ENCODE data around the gene GOLGA8H.
"Not testable (repeated sequence)": the region's sequence is repeated elsewhere in the genome, so short reads cannot be mapped to it uniquely, and the experiment has no call there.

GOLGA8H gene, protein sequence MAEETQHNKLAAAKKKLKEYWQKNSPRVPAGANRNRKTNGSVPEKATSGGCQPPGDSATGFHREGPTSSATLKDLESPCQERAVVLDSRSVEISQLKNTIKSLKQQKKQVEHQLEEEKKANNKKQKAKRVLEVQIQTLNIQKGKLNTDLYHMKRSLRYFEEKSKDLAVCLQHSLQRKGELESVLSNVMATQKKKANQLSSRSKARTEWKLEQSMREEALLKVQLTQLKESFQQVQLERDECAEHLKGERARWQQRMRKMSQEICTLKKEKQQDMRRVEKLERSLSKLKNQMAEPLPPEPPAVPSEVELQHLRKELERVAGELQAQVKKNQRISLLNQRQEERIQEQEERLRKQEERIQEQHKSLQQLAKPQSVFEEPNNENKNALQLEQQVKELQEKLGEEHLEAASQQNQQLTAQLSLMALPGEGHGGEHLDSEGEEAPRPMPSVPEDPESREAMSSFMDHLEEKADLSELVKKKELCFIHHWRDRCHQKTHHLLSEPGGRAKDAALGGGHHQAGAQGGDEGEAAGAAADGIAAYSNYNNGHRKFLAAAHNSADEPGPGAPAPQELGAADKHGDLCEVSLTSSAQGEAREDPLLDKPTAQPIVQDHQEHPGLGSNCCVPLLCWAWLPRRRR

DNA sequence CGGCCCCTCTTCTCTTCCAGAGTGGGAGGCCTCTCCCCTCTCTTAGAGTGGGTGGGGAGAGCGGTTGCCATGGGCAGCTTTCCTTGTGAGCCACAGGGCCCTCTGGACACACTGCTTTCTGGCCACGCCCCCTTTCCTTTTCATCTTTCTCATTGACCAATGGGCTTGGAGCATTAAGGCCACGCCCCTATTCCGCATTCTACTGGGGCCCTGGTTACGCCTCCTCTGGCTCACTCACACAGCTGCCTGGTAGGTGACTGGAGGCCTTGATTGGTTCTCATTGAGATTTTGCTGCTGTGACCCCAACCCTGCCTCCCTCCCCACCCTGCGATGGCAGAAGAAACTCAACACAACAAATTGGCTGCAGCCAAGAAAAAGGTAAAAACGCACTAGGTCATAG is at the start of gene GOLGA8H:
Gene GOLGA8H, plus strand, starts transcription at position 233 of the 400 bp plus-strand sequence. Its CDS starts 98 bp downstream, at position 331.
- H3K27me3 Mint-ChIP-seq (ENCODE audit: low read depth); H3K9me3 Mint-ChIP-seq; H3K4me1 Mint-ChIP-seq (ENCODE audit: low read depth); H3K27ac Mint-ChIP-seq; H3K4me3 Mint-ChIP-seq; H3K36me3 Mint-ChIP-seq (ENCODE audit: low read depth): not testable (repeated sequence)

GRCh38 chr15:30566949-30567348 is 36.9 kb upstream of the GOLGA8H start:
- not testable (repeated sequence) for H3K4me3 Mint-ChIP-seq; H3K27me3 Mint-ChIP-seq (ENCODE audit: low read depth); H3K4me1 Mint-ChIP-seq (ENCODE audit: low read depth); H3K27ac Mint-ChIP-seq; H3K36me3 Mint-ChIP-seq (ENCODE audit: low read depth); H3K9me3 Mint-ChIP-seq

DNA sequence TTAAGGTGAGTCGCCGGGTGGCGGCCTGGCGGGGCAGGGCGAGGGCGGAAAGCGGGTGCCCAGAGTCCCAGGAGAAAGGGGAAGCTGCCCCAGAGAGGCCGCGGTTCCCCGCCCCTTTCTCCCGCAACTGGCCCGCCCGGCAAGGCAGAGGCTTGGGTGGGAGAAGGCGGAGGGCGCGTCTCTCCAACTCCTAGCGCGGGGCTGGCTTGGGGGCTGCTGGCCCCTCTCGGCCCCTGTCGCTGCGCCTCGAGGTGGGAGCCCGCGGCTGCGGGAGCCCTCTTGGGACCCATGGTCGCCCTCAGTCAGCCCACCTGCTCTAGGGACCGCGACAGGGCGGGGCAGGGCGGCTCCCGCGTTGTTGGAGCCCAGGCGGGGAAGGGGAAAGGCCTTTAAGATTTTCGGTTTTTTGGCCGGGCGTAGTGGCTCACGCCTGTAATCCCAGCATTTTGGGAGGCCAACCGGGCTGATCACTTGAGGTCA is 30.8 kb upstream of the GOLGA8H start:
- not testable (repeated sequence) for H3K27ac Mint-ChIP-seq; H3K27me3 Mint-ChIP-seq (ENCODE audit: low read depth); H3K4me3 Mint-ChIP-seq; H3K9me3 Mint-ChIP-seq; H3K4me1 Mint-ChIP-seq (ENCODE audit: low read depth); H3K36me3 Mint-ChIP-seq (ENCODE audit: low read depth)

- H3K27me3 Mint-ChIP-seq (ENCODE audit: low read depth); H3K36me3 Mint-ChIP-seq (ENCODE audit: low read depth); H3K27ac Mint-ChIP-seq; H3K9me3 Mint-ChIP-seq; H3K4me3 Mint-ChIP-seq; H3K4me1 Mint-ChIP-seq (ENCODE audit: low read depth): not testable (repeated sequence)
Measured at GRCh38 chr15:30579394-30579970, 24.3 kb upstream of the GOLGA8H start.

DNA sequence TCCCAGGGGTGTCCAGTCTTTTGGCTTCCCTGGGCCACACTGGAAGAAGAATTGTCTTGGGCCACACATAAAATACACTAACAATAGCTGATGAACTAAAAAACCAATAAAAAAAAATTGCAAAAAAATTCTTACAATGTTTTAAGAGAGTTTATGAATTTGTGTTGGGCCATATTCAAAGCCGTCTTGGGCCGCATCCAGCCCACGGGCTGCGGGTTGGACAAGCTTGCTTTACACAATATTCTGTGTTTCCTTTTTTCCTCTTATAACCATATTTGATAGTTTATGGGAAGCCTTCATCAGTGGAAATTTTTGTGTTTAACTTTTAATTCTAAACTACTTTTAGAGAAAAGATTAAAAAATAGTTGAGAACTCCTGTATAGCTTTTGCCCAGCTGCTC is 23.1 kb upstream of the GOLGA8H start:
- H3K4me1 Mint-ChIP-seq (ENCODE audit: low read depth); H3K4me3 Mint-ChIP-seq; H3K27me3 Mint-ChIP-seq (ENCODE audit: low read depth); H3K27ac Mint-ChIP-seq; H3K36me3 Mint-ChIP-seq (ENCODE audit: low read depth); H3K9me3 Mint-ChIP-seq: not testable (repeated sequence)

- H3K4me3 Mint-ChIP-seq = not testable (repeated sequence)
Measured at GRCh38 chr15:30598953-30599352, 4.9 kb upstream of the GOLGA8H start.

DNA sequence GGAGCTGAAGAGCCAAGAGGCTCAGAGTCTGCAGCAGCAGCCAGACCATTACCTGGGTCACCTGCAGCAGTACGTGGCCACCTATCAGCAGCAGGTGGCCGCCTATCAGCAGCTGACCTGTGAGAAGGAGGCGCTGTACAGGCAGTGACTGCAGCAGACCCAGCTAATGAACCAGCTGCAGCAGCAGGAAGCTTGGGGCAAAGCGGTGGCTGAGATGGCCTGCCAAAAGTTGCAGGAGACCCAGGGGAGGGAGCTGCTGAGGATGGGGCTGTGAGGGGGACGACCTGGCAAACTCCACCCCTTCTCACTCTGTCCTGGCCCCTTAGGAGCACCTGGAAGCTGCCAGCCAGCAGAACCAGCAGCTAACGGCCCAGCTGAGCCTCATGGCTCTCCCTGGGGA is 8.4 kb downstream of the GOLGA8H start:
- not testable (repeated sequence) for H3K27me3 Mint-ChIP-seq (ENCODE audit: low read depth); H3K4me3 Mint-ChIP-seq; H3K4me1 Mint-ChIP-seq (ENCODE audit: low read depth)

More at GRCh38 chr15:30598953-30599352, 4.9 kb upstream of the GOLGA8H start:
- not testable (repeated sequence) for H3K9me3 Mint-ChIP-seq; H3K27me3 Mint-ChIP-seq (ENCODE audit: low read depth); H3K27ac Mint-ChIP-seq; H3K4me1 Mint-ChIP-seq (ENCODE audit: low read depth); H3K36me3 Mint-ChIP-seq (ENCODE audit: low read depth)

DNA sequence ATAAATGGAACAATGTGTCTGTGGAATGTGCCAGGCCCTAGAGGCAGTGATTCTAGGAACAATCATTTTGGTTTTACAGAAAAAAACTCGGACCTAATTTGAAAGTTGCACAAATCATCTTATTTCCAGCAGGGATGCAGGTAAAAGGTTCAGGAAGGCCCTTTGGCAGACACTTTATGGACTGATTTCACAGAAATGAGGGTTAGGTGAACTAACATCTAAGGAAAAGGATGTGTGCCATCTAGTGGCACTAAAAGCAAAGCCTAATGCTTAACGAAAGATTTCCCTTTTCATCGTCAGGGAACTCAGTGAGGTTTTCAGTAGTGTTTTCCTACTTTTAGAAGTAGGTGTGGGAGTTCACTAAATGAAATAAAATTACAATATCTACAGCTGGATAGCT is 17.5 kb downstream of the GOLGA8H start:
- H3K36me3 Mint-ChIP-seq (ENCODE audit: low read depth); H3K4me1 Mint-ChIP-seq (ENCODE audit: low read depth); H3K27me3 Mint-ChIP-seq (ENCODE audit: low read depth); H3K27ac Mint-ChIP-seq; H3K9me3 Mint-ChIP-seq; H3K4me3 Mint-ChIP-seq: not testable (repeated sequence)

More for the DNA sequence above, 8.4 kb downstream of the GOLGA8H start:
- H3K36me3 Mint-ChIP-seq (ENCODE audit: low read depth); H3K27ac Mint-ChIP-seq; H3K9me3 Mint-ChIP-seq: not testable (repeated sequence)

DNA sequence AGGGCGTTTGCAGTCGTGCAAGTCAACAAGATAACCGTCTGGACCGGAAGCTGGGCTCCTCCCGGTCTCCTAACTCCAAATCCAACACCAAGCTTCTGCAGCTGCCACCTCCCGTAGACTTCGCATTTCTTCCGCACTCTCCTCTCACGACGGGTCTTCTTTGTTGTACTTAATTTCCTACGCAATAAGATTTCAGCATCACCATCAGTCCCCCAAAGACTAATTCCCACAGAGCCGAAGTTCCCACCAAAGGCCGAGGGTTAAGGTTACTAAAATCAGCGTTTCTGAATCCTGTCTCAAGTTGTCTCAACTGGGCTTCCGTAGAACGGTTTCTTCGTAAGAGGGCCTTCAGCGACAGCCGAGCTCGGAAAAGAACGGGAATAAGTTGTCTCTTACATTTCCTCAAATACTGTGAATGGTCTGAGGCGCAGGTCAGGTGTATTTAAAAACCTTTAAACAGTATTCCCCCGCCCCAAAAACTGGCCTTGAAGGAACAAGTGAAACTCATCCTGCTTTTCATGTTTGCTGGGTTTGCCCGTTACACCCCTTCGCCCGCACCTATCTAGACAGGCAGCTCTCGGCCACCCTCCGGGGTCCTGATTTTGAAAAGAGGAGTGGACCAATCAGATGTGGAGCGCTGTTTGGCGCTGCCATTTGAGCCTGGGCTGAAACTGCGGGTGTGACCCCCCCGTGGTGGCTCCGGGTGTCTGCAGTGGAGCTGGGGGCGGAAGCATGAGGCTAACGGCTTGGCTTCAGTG is 21.8 kb downstream of the GOLGA8H start, which contains the start of gene ARHGAP11B:
Gene ARHGAP11B, plus strand, starts transcription at position 693 of the 758 bp plus-strand sequence.
- H3K36me3 Mint-ChIP-seq (ENCODE audit: low read depth) = peaks cover 15% of the 10 kb centered on the region
- H3K4me1 Mint-ChIP-seq (ENCODE audit: low read depth) = peaks cover 17% of the 10 kb centered on the region
- H3K9me3 Mint-ChIP-seq; H3K27me3 Mint-ChIP-seq (ENCODE audit: low read depth): not testable (repeated sequence)
- H3K4me3 Mint-ChIP-seq = peak within 1 kb of the TSS; percentile 98
- peak within 1 kb of the TSS; percentile 98 for H3K27ac Mint-ChIP-seq

GRCh38 chr15:30626194-30626565 is 22.4 kb downstream of the GOLGA8H start:
- H3K36me3 Mint-ChIP-seq (ENCODE audit: low read depth) = peaks cover 15% of the 10 kb centered on the region
- peaks cover 17% of the 10 kb centered on the region for H3K4me1 Mint-ChIP-seq (ENCODE audit: low read depth)
- peak overlapping the region; percentile 98 for H3K4me3 Mint-ChIP-seq
- H3K9me3 Mint-ChIP-seq; H3K27me3 Mint-ChIP-seq (ENCODE audit: low read depth): not testable (repeated sequence)
- H3K27ac Mint-ChIP-seq = peak overlapping the region; percentile 98

DNA sequence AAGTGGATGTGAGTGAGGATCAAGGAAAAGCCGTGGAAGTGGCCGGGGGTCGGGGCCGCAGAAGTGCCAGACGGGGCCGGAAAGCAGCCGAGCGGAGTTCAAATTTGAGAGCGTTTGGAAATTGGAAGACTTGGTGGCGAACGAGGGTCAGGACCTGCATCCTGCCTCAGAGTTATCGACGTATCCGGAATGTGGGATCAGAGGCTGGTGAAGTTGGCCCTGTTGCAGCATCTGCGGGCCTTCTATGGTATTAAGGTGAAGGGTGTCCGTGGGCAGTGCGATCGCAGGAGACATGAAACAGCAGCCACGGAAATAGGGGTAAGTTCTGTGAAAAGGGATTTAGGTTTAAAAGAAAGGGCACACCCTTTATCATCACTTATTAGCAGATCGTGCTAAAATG is 22.8 kb downstream of the GOLGA8H start:
- not testable (repeated sequence) for H3K27me3 Mint-ChIP-seq (ENCODE audit: low read depth); H3K9me3 Mint-ChIP-seq
- H3K27ac Mint-ChIP-seq = peak overlapping the region; percentile 98
- peaks cover 17% of the 10 kb centered on the region for H3K4me1 Mint-ChIP-seq (ENCODE audit: low read depth)
- peaks cover 15% of the 10 kb centered on the region for H3K36me3 Mint-ChIP-seq (ENCODE audit: low read depth)
- H3K4me3 Mint-ChIP-seq = peak overlapping the region; percentile 98

- H3K4me3 Mint-ChIP-seq = peak overlapping the region; percentile 33
- peak overlapping the region; percentile 56 for H3K27ac Mint-ChIP-seq
- H3K9me3 Mint-ChIP-seq = no peaks in the 10 kb centered on the region
- no peaks in the 10 kb centered on the region for H3K27me3 Mint-ChIP-seq (ENCODE audit: low read depth)
- H3K36me3 Mint-ChIP-seq (ENCODE audit: low read depth) = peaks cover 46% of the 10 kb centered on the region
- H3K4me1 Mint-ChIP-seq (ENCODE audit: low read depth) = peaks cover 38% of the 10 kb centered on the region
Measured at GRCh38 chr15:30650012-30650929, 46.4 kb downstream of the GOLGA8H start.

GRCh38 chr15:30661154-30661553 is 57.3 kb downstream of the GOLGA8H start:
- H3K4me3 Mint-ChIP-seq; H3K27ac Mint-ChIP-seq; H3K27me3 Mint-ChIP-seq (ENCODE audit: low read depth); H3K4me1 Mint-ChIP-seq (ENCODE audit: low read depth); H3K9me3 Mint-ChIP-seq: not testable (repeated sequence)
- peaks cover 20% of the 10 kb centered on the region for H3K36me3 Mint-ChIP-seq (ENCODE audit: low read depth)
